Liver (tissue), 9 donors: Measurements from ENCODE around the gene RHEB. TPM values are rescaled to one million over a fixed set of nuclear protein-coding genes. Genes with fewer than 3 reads are reported as not detected.

ENCODE experiments used
- DNase-seq: peaks from one replicate; pipeline ENCODE4 v3.0.0-alpha.2; 2017; ENCODE audit warnings: low spot score
- H3K27ac ChIP-seq, 2 donors: one replicate each; pipeline ENCODE4 v1.7.0; 2013; ENCODE audit warnings: inconsistent platforms in 2 of 2, low read length in 2 of 2, control low read depth in 1 of 2, low read depth in 1 of 2, mild to moderate bottlenecking in 1 of 2
- H3K27me3 ChIP-seq, 4 donors: one replicate each; pipeline versions ENCODE4 v1.6.1 to v1.7.0; 2013; ENCODE audit warnings: low read length in 3 of 4, inconsistent platforms in 1 of 4, mild to moderate bottlenecking in 1 of 4, moderate library complexity in 1 of 4; ENCODE audit not compliant: control insufficient read depth in 4 of 4, insufficient read depth in 4 of 4
- H3K36me3 ChIP-seq, 4 donors: one replicate each; pipeline versions ENCODE4 v1.6.1 to v1.7.0; 2013; ENCODE audit warnings: low read length in 3 of 4, mild to moderate bottlenecking in 3 of 4, low read depth in 1 of 4, moderate library complexity in 1 of 4; ENCODE audit not compliant: control insufficient read depth in 4 of 4, insufficient read depth in 3 of 4
- H3K4me1 ChIP-seq, 4 donors: one replicate each; pipeline versions ENCODE4 v1.6.1 to v1.7.0; 2013; ENCODE audit warnings: low read length in 3 of 4, mild to moderate bottlenecking in 3 of 4, moderate library complexity in 1 of 4; ENCODE audit not compliant: control insufficient read depth in 4 of 4, insufficient read depth in 4 of 4
- H3K4me3 ChIP-seq, 3 donors: one replicate each; pipeline versions ENCODE4 v1.6.1 to v1.7.0; 2013; ENCODE audit warnings: low read length in 3 of 3, control low read depth in 1 of 3, low read depth in 1 of 3, mild to moderate bottlenecking in 1 of 3
- H3K9ac ChIP-seq, 2 donors: one replicate each; pipeline ENCODE4 v1.7.0; 2013; ENCODE audit warnings: low read length in 2 of 2, mild to moderate bottlenecking in 2 of 2, moderate library complexity in 2 of 2, control low read depth in 1 of 2, low read depth in 1 of 2
- H3K9me3 ChIP-seq, 4 donors: one replicate each; pipeline versions ENCODE4 v1.6.1 to v1.7.0; 2013; ENCODE audit warnings: low read length in 3 of 4; ENCODE audit not compliant: control insufficient read depth in 4 of 4
- ATF3 ChIP-seq: IDR thresholded peaks from 2 replicates; pipeline ENCODE4 v1.6.1; 2016; ENCODE audit warnings: antibody characterized with exemption
- CTCF ChIP-seq: fragments of 150-350 bp; IDR thresholded peaks from 2 replicates; pipeline ENCODE4 v1.5.1; 2017; ENCODE audit warnings: improper control_type of control experiment, low read depth, low read length; ENCODE audit not compliant: missing input control
- FOXA2 ChIP-seq: IDR thresholded peaks from 2 replicates; pipeline ENCODE4 v1.6.1; 2016; ENCODE audit warnings: antibody characterized with exemption
- GABPA ChIP-seq, 2 donors: IDR thresholded peaks in 1 of 2; conservative IDR thresholded peaks in 1 of 2; 2 replicates each; pipeline ENCODE4 v1.6.1; 2016; ENCODE audit warnings: antibody characterized with exemption in 2 of 2, mild to moderate bottlenecking in 1 of 2, moderate library complexity in 1 of 2
- HNF4G ChIP-seq: IDR thresholded peaks from 2 replicates; pipeline ENCODE4 v1.6.1; 2016; ENCODE audit warnings: antibody characterized with exemption
- NR2F2 ChIP-seq: IDR thresholded peaks from 2 replicates; pipeline ENCODE4 v1.6.1; 2016; ENCODE audit warnings: antibody characterized with exemption
- RAD21 ChIP-seq, 2 donors: IDR thresholded peaks; 2 replicates each; pipeline ENCODE4 v1.6.1; 2016; ENCODE audit warnings: antibody characterized with exemption in 2 of 2, mild to moderate bottlenecking in 2 of 2
- REST ChIP-seq: IDR thresholded peaks from 2 replicates; pipeline ENCODE4 v1.6.1; 2016; ENCODE audit warnings: antibody characterized with exemption, mild to moderate bottlenecking
- RXRA ChIP-seq, 2 donors: IDR thresholded peaks; 2 replicates each; pipeline ENCODE4 v1.6.1; 2017 to 2018; ENCODE audit warnings: antibody characterized with exemption in 2 of 2, mild to moderate bottlenecking in 1 of 2
- TAF1 ChIP-seq: conservative IDR thresholded peaks from 2 replicates; pipeline ENCODE4 v1.6.1; 2016; ENCODE audit warnings: antibody characterized with exemption, mild to moderate bottlenecking
- ZBTB33 ChIP-seq: IDR thresholded peaks from 2 replicates; pipeline ENCODE4 v1.6.1; 2016; ENCODE audit warnings: antibody characterized with exemption
- WGBS: extraction: QIAGEN DNeasy Blood & Tissue Kit; methylation state at CpG from one replicate; pipeline ENCODE4 v1.1.7; 2013; 5-methylcytosine and 5-hydroxymethylcytosine counted together
- polyA plus RNA-seq, 2 donors: library from polyadenylated mRNA; stranded (reverse) in 1 of 2; unstranded in 1 of 2; fragments of 200-250 nt in 1 of 2; fragments of >200 nt in 1 of 2; fragmentation: Nextera tagmentation in 1 of 2; extraction: Ambion mirVana in 1 of 2; gene quantifications; one replicate each; pipeline versions ENCODE4 v1.2.1 to v1.2.3, GENCODE V29; 2013 to 2015
- total RNA-seq, 2 donors: library from RNA; depleted of rRNA; stranded (reverse); fragments of >200 nt; gene quantifications; one replicate each; pipeline ENCODE4 v1.2.3, GENCODE V29; 2014
- donor health status: healthy.
- donor health status: healthy.
- donor health status: healthy.
- donor health status: healthy.
- donor health status: healthy.

Gene RHEB
- total and polyA plus RNA-seq, 4 donors: 29.5 to 59.0 (median 36.5) TPM

GRCh38 chr7:151448261-151449252 lies 71.1 kb downstream of the RHEB start:
- no peaks in the 10 kb centered on the region for H3K9me3 ChIP-seq
- peak; percentile 91 for TF ChIP-seq CTCF
- TF ChIP-seq TAF1: no peak
- peak; percentile 85 to 87 for TF ChIP-seq RAD21 (IDR thresholded peaks at IDR 0.05)
- WGBS: 7% methylated on average over 61 of the region's 61 CpGs
- H3K27me3 ChIP-seq: no peaks in the 10 kb centered on the region
- no peak overlapping the region for H3K27ac ChIP-seq
- H3K36me3 ChIP-seq: no peaks in the 10 kb centered on the region
- H3K4me1 ChIP-seq: peaks cover 0 to 2% (median 0%) of the 10 kb centered on the region in 4 donors
- H3K4me3 ChIP-seq: peak overlapping the region in 2 of 3 donors; percentile 64 to 77
- H3K9ac ChIP-seq: no peak overlapping the region
- peak; percentile 73 for DNase-seq

- no peak overlapping the region for H3K27ac ChIP-seq
- peak overlapping the region in 1 of 3 donors; percentile 77 for H3K4me3 ChIP-seq
- no peak overlapping the region for H3K9ac ChIP-seq
- H3K36me3 ChIP-seq: no peaks in the 10 kb centered on the region
- peaks cover 0 to 2% (median 0%) of the 10 kb centered on the region in 4 donors for H3K4me1 ChIP-seq
- no peak for DNase-seq
- 73% methylated on average over 26 of the region's 26 CpGs for WGBS
- no peaks in the 10 kb centered on the region for H3K9me3 ChIP-seq
- no peak for TF ChIP-seq ZBTB33
- TF ChIP-seq TAF1: no peak
- no peak for TF ChIP-seq ATF3
- TF ChIP-seq HNF4G: no peak
- TF ChIP-seq RXRA (IDR thresholded peaks at IDR 0.05): no peak
- no peak for TF ChIP-seq GABPA (IDR thresholded peaks at IDR 0.05 in 1 of 2, conservative IDR thresholded peaks at IDR 0.05 in 1 of 2)
- TF ChIP-seq NR2F2: no peak
- TF ChIP-seq RAD21 (IDR thresholded peaks at IDR 0.05): no peak
- H3K27me3 ChIP-seq: no peaks in the 10 kb centered on the region
Measured at GRCh38 chr7:151447901-151448260, 71.8 kb downstream of the RHEB start.

GRCh38 chr7:151447312-151447711 lies 72.4 kb downstream of the RHEB start:
- no peak for DNase-seq
- TF ChIP-seq CTCF (no peak), FOXA2 (no peak), ZBTB33 (no peak), RXRA (IDR thresholded peaks at IDR 0.05) (no peak), ATF3 (no peak), REST (no peak)

More at GRCh38 chr7:151447312-151447711, 72.4 kb downstream of the RHEB start:
- H3K9ac ChIP-seq: no peak overlapping the region
- peaks cover 0 to 2% (median 0%) of the 10 kb centered on the region in 4 donors for H3K4me1 ChIP-seq
- WGBS: 97% methylated on average over 18 of the region's 18 CpGs
- H3K27ac ChIP-seq: no peak overlapping the region
- no peaks in the 10 kb centered on the region for H3K9me3 ChIP-seq
- no peaks in the 10 kb centered on the region for H3K36me3 ChIP-seq
- H3K4me3 ChIP-seq: no peak overlapping the region
- H3K27me3 ChIP-seq: no peaks in the 10 kb centered on the region
